Ishikawa (cell line): Measurements from ENCODE around the gene PRKCE.

ENCODE experiments used
- TEAD4 ChIP-seq: IDR thresholded peaks from 2 replicates; pipeline ENCODE4 v1.6.1; 2012
- TF ChIP-seq, protein P1 (sequence below): IDR thresholded peaks from 2 replicates; pipeline ENCODE4 v1.6.1; 2012; ENCODE audit warnings: low read depth, mild to moderate bottlenecking

DNA sequence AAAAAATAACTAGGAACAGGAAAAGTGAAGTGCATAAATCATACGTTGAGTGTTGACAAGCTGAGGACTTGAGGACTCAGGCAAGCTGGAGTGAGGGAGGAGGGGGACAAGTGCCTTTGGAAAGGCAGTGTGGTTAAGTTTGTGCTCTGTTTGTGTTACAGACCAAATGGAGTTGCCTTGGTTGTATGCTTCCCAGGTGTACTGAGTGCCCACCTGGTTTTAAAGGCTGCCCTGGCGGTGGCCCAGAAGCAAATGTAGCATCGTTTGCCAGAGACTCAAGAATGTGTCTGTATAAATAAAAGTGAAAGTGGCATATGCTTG is 240.9 kb downstream of the PRKCE start:
- no peak for TF ChIP-seq TEAD4
- TF ChIP-seq, protein P1, sequence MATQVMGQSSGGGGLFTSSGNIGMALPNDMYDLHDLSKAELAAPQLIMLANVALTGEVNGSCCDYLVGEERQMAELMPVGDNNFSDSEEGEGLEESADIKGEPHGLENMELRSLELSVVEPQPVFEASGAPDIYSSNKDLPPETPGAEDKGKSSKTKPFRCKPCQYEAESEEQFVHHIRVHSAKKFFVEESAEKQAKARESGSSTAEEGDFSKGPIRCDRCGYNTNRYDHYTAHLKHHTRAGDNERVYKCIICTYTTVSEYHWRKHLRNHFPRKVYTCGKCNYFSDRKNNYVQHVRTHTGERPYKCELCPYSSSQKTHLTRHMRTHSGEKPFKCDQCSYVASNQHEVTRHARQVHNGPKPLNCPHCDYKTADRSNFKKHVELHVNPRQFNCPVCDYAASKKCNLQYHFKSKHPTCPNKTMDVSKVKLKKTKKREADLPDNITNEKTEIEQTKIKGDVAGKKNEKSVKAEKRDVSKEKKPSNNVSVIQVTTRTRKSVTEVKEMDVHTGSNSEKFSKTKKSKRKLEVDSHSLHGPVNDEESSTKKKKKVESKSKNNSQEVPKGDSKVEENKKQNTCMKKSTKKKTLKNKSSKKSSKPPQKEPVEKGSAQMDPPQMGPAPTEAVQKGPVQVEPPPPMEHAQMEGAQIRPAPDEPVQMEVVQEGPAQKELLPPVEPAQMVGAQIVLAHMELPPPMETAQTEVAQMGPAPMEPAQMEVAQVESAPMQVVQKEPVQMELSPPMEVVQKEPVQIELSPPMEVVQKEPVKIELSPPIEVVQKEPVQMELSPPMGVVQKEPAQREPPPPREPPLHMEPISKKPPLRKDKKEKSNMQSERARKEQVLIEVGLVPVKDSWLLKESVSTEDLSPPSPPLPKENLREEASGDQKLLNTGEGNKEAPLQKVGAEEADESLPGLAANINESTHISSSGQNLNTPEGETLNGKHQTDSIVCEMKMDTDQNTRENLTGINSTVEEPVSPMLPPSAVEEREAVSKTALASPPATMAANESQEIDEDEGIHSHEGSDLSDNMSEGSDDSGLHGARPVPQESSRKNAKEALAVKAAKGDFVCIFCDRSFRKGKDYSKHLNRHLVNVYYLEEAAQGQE, result no peak
